ENCODE results near the gene PCSK4. TPM values are rescaled to one million over a fixed set of nuclear protein-coding genes. Genes with fewer than 3 reads are reported as not detected.

PCSK4 gene
- total and polyA plus RNA-seq, 9 of the 15 experiments (the other 6 are each of a cell fraction or from before 2014, with no cell fraction given), result 0.01 to 9.1 (median 2.1) TPM; not detected in 1

DNA sequence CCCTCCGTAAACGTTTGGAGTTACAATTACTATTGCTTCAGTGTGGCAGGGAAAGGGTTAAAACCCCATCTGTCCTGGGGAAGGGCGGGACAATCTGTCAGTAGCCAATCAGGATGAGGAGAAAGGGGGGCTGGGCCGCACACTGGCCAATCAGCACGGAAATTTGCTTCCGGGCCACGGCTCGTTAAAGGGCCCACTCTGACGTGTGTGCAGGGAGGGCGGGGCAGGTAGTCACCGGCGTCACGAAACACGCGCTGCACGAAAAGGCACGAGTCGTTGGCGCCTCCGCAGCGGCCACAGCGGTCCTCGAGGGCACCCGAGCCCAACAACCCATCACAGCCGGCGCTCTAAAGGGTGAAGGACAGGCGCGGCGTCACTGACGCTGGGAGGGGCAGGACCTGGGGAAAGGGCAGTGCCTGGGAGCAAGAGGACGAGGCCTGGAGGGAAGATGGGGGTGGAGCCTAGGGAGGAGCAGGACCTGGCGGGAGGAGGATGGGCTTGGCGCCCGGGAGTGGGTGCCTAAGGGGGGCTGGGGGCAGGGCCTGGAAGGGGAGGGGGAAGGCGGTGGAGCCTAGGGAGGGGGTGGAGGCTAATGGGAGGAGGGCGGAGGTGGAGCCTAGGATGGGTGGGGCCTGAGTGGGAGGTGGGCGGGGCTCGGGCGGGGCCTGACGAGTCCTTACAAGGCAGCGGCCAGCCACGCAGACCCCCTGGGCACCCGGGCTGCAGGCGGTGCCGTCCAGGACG is 17.8 kb upstream of the PCSK4 start (continued):
- TF ChIP-seq ERF (CRISPR knock-in tag; IDR thresholded peaks at IDR 0.05) (no peak), MEF2A (IDR thresholded peaks at IDR 0.05; ENCODE audit: control insufficient read depth, low read depth, low read length) (no peak), ZBED1 (IDR thresholded peaks at IDR 0.05) (peak; percentile 38; the same call in 1 of the 2 replicates), ASH1L (IDR thresholded peaks at IDR 0.05; ENCODE audit: borderline replicate concordance, low read depth, partially characterized antibody) (peak; percentile 96), FIP1L1 (IDR thresholded peaks at IDR 0.05; ENCODE audit: low read depth, low read length, poor library complexity, severe bottlenecking) (peak; percentile 16), KLF13 (tag; IDR thresholded peaks at IDR 0.05; ENCODE audit: borderline replicate concordance, low read depth) (peak; percentile 83), KLF10 (CRISPR knock-in tag; IDR thresholded peaks at IDR 0.05) (no peak), CREB1 (IDR thresholded peaks at IDR 0.05) (peak; percentile 90), CREB1 (CRISPR knock-in tag; IDR thresholded peaks at IDR 0.05) (peak; percentile 94)
- TF ChIP-seq, protein P1, sequence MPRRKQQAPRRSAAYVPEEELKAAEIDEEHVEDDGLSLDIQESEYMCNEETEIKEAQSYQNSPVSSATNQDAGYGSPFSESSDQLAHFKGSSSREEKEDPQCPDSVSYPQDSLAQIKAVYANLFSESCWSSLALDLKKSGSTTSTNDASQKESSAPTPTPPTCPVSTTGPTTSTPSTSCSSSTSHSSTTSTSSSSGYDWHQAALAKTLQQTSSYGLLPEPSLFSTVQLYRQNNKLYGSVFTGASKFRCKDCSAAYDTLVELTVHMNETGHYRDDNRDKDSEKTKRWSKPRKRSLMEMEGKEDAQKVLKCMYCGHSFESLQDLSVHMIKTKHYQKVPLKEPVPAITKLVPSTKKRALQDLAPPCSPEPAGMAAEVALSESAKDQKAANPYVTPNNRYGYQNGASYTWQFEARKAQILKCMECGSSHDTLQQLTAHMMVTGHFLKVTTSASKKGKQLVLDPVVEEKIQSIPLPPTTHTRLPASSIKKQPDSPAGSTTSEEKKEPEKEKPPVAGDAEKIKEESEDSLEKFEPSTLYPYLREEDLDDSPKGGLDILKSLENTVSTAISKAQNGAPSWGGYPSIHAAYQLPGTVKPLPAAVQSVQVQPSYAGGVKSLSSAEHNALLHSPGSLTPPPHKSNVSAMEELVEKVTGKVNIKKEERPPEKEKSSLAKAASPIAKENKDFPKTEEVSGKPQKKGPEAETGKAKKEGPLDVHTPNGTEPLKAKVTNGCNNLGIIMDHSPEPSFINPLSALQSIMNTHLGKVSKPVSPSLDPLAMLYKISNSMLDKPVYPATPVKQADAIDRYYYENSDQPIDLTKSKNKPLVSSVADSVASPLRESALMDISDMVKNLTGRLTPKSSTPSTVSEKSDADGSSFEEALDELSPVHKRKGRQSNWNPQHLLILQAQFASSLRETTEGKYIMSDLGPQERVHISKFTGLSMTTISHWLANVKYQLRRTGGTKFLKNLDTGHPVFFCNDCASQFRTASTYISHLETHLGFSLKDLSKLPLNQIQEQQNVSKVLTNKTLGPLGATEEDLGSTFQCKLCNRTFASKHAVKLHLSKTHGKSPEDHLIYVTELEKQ (CRISPR knock-in tag; IDR thresholded peaks at IDR 0.05), result no peak
- TF ChIP-seq, protein P2, sequence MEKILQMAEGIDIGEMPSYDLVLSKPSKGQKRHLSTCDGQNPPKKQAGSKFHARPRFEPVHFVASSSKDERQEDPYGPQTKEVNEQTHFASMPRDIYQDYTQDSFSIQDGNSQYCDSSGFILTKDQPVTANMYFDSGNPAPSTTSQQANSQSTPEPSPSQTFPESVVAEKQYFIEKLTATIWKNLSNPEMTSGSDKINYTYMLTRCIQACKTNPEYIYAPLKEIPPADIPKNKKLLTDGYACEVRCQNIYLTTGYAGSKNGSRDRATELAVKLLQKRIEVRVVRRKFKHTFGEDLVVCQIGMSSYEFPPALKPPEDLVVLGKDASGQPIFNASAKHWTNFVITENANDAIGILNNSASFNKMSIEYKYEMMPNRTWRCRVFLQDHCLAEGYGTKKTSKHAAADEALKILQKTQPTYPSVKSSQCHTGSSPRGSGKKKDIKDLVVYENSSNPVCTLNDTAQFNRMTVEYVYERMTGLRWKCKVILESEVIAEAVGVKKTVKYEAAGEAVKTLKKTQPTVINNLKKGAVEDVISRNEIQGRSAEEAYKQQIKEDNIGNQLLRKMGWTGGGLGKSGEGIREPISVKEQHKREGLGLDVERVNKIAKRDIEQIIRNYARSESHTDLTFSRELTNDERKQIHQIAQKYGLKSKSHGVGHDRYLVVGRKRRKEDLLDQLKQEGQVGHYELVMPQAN (IDR thresholded peaks at IDR 0.05; ENCODE audit: borderline replicate concordance), result peak; percentile 89; the same call in 1 of the 2 replicates
- TF ChIP-seq, protein P3, sequence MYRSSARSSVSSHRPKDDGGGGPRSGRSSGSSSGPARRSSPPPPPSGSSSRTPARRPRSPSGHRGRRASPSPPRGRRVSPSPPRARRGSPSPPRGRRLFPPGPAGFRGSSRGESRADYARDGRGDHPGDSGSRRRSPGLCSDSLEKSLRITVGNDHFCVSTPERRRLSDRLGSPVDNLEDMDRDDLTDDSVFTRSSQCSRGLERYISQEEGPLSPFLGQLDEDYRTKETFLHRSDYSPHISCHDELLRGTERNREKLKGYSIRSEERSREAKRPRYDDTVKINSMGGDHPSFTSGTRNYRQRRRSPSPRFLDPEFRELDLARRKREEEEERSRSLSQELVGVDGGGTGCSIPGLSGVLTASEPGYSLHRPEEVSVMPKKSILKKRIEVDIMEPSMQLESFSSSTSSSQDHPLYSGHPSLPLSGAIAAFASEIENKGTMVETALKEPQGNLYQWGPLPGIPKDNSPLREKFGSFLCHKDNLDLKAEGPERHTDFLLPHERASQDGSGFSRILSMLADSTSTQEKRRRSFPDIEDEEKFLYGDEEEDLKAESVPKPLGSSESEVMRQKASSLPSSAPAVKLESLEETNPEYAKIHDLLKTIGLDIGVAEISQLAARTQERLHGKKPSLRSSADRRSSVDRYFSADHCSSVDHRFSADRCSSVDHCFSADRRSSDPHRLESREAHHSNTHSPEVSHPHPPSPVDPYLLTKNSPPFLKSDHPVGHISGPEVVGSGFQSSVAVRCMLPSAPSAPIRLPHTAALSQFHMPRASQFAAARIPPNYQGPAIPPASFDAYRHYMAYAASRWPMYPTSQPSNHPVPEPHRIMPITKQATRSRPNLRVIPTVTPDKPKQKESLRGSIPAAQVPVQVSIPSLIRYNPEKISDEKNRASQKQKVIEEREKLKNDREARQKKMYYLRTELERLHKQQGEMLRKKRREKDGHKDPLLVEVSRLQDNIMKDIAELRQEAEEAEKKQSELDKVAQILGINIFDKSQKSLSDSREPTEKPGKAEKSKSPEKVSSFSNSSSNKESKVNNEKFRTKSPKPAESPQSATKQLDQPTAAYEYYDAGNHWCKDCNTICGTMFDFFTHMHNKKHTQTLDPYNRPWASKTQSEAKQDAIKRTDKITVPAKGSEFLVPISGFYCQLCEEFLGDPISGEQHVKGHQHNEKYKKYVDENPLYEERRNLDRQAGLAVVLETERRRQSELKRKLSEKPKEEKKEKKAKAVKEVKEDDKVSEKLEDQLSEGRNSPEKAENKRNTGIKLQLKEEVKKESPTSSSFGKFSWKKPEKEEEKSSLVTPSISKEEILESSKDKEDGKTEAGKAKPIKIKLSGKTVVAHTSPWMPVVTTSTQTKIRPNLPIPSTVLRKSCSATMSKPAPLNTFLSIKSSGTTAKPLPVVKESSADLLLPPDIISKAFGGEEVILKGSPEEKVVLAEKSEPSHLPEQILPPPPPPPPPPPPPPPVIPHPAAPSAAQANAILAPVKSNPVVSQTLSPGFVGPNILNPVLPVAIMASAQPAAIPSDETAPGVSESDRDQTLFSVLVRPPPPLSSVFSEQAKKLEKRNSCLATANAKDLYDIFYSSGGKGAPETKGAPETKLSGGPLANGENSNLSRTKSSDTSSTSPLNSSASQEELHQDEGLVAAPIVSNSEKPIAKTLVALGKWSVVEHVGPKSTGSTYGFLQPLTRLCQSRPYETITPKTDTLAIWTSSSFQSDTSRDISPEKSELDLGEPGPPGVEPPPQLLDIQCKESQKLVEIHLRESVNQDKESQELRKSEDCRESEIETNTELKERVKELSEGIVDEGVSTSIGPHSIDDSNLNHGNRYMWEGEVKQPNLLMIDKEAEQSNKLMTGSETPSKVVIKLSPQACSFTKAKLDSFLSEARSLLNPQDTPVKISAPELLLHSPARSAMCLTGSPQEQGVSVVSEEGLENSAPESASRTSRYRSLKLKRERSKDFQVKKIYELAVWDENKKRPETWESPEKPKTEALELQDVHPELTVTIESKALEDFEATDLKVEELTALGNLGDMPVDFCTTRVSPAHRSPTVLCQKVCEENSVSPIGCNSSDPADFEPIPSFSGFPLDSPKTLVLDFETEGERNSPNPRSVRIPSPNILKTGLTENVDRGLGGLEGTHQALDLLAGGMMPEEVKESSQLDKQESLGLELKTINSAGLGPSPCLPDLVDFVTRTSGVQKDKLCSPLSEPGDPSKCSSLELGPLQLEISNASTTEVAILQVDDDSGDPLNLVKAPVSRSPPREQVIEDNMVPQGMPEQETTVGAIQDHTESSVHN (IDR thresholded peaks at IDR 0.05; ENCODE audit: borderline replicate concordance in 1 of 2, low read depth in 1 of 2), result no peak
